MG63 (cell line): ENCODE measurements around the gene FCSK. TPM values are rescaled to one million over a fixed set of nuclear protein-coding genes. Genes with fewer than 3 reads are reported as not detected.

Experiments used
- DNase-seq: peaks from one replicate; pipeline ENCODE4 v3.0.0-alpha.2; 2020
- H3K27me3 ChIP-seq: fragments of 250-450 bp; sonication (Bioruptor Pico); 2 replicates; pipeline ENCODE4 v1.5.1; 2020; ENCODE audit warnings: mild to moderate bottlenecking, moderate library complexity
- H3K36me3 ChIP-seq: fragments of 250-450 bp; sonication (Bioruptor Pico); 2 replicates; pipeline ENCODE4 v1.5.1; 2020; ENCODE audit warnings: mild to moderate bottlenecking, moderate library complexity
- H3K4me3 ChIP-seq: fragments of 250-450 bp; sonication (Bioruptor Pico); 2 replicates; pipeline ENCODE4 v1.5.1; 2020; ENCODE audit warnings: mild to moderate bottlenecking, moderate library complexity
- H3K9me3 ChIP-seq: fragments of 250-450 bp; sonication (Bioruptor Pico); 2 replicates; pipeline ENCODE4 v1.5.1; 2020; ENCODE audit warnings: mild to moderate bottlenecking, moderate library complexity
- total RNA-seq: library from RNA; depleted of rRNA; stranded (reverse); fragments of >200 nt; shearing (Covaris generic); gene quantifications from 2 replicates; pipeline ENCODE4 v1.2.3, GENCODE V29; 2014; ENCODE audit warnings: low replicate concordance

Gene FCSK
- total RNA-seq, 1 experiment from 2014 or later = 6.3 TPM

- no peaks in the 10 kb centered on the region for H3K27me3 ChIP-seq
- H3K9me3 ChIP-seq = no peaks in the 10 kb centered on the region
- DNase-seq = peak; percentile 88
- H3K4me3 ChIP-seq = no peak overlapping the region
- H3K36me3 ChIP-seq = no peaks in the 10 kb centered on the region
Observed at GRCh38 chr16:70428178-70428998, 26.0 kb upstream of the FCSK start.

GRCh38 chr16:70429888-70430666 lies 24.3 kb upstream of the FCSK start:
- H3K36me3 ChIP-seq = no peaks in the 10 kb centered on the region; the same call in 1 of the 2 replicates
- no peak for DNase-seq
- no peaks in the 10 kb centered on the region for H3K9me3 ChIP-seq
- no peak overlapping the region for H3K4me3 ChIP-seq
- H3K27me3 ChIP-seq = no peaks in the 10 kb centered on the region

GRCh38 chr16:70430667-70431536 lies 23.5 kb upstream of the FCSK start:
- H3K27me3 ChIP-seq = no peaks in the 10 kb centered on the region
- H3K9me3 ChIP-seq = no peaks in the 10 kb centered on the region
- H3K36me3 ChIP-seq = no peaks in the 10 kb centered on the region; the same call in 1 of the 2 replicates
- no peak for DNase-seq
- no peak overlapping the region for H3K4me3 ChIP-seq

GRCh38 chr16:70432356-70432722 lies 22.1 kb upstream of the FCSK start:
- Histone ChIP-seq H3K36me3 (no peaks in the 10 kb centered on the region; the same call in 1 of the 2 replicates), H3K9me3 (no peaks in the 10 kb centered on the region), H3K27me3 (no peaks in the 10 kb centered on the region), H3K4me3 (no peak overlapping the region)
- DNase-seq = no peak

GRCh38 chr16:70432723-70433457 lies 21.5 kb upstream of the FCSK start:
- no peaks in the 10 kb centered on the region; the same call in 1 of the 2 replicates for H3K36me3 ChIP-seq
- H3K27me3 ChIP-seq = no peaks in the 10 kb centered on the region
- DNase-seq = no peak
- H3K4me3 ChIP-seq = no peak overlapping the region
- no peaks in the 10 kb centered on the region for H3K9me3 ChIP-seq

GRCh38 chr16:70433458-70434103 lies 20.8 kb upstream of the FCSK start:
- peak; percentile 88 for DNase-seq
- no peaks in the 10 kb centered on the region; the same call in 1 of the 2 replicates for H3K36me3 ChIP-seq
- no peak overlapping the region for H3K4me3 ChIP-seq
- no peaks in the 10 kb centered on the region for H3K9me3 ChIP-seq
- no peaks in the 10 kb centered on the region for H3K27me3 ChIP-seq

- Histone ChIP-seq H3K4me3 (no peak overlapping the region), H3K27me3 (no peaks in the 10 kb centered on the region), H3K9me3 (no peaks in the 10 kb centered on the region), H3K36me3 (no peaks in the 10 kb centered on the region; the same call in 1 of the 2 replicates)
- DNase-seq = no peak
Observed at GRCh38 chr16:70434484-70435260, 19.7 kb upstream of the FCSK start.

GRCh38 chr16:70437017-70437581 lies 17.3 kb upstream of the FCSK start:
- peak; percentile 17 for DNase-seq
- H3K4me3 ChIP-seq = no peak overlapping the region
- no peaks in the 10 kb centered on the region; the same call in 1 of the 2 replicates for H3K36me3 ChIP-seq
- H3K27me3 ChIP-seq = no peaks in the 10 kb centered on the region
- no peaks in the 10 kb centered on the region for H3K9me3 ChIP-seq

GRCh38 chr16:70437582-70438557 lies 16.5 kb upstream of the FCSK start:
- no peaks in the 10 kb centered on the region; the same call in 1 of the 2 replicates for H3K36me3 ChIP-seq
- H3K4me3 ChIP-seq = peak overlapping the region; percentile 54
- H3K27me3 ChIP-seq = no peaks in the 10 kb centered on the region
- DNase-seq = peak; percentile 36
- no peaks in the 10 kb centered on the region for H3K9me3 ChIP-seq

GRCh38 chr16:70438585-70438968 lies 15.8 kb upstream of the FCSK start:
- Histone ChIP-seq H3K36me3 (no peaks in the 10 kb centered on the region; the same call in 1 of the 2 replicates), H3K27me3 (no peaks in the 10 kb centered on the region), H3K9me3 (no peaks in the 10 kb centered on the region), H3K4me3 (peak overlapping the region; percentile 54)
- DNase-seq = no peak

GRCh38 chr16:70438969-70439862 lies 15.2 kb upstream of the FCSK start, which contains the start of gene ST3GAL2:
Gene ST3GAL2, minus strand, starts transcription at chr16:70439100. Its CDS starts 40,570 bp downstream, at chr16:70398530.
- Histone ChIP-seq H3K4me3 (peak within 1 kb of the TSS; percentile 54), H3K27me3 (no peaks in the 10 kb centered on the region), H3K36me3 (no peaks in the 10 kb centered on the region; the same call in 1 of the 2 replicates), H3K9me3 (no peaks in the 10 kb centered on the region)
- peak; percentile 89 for DNase-seq

- Histone ChIP-seq H3K4me3 (no peak overlapping the region), H3K9me3 (no peaks in the 10 kb centered on the region), H3K36me3 (no peaks in the 10 kb centered on the region), H3K27me3 (no peaks in the 10 kb centered on the region)
- no peak for DNase-seq
Observed at GRCh38 chr16:70440009-70440692, 14.2 kb upstream of the FCSK start.
